Progenitor cell of endocrine pancreas (in vitro differentiated cells): ENCODE results near the gene C15orf62. TPM values are rescaled to one million over a fixed set of nuclear protein-coding genes. Genes with fewer than 3 reads are reported as not detected.

Experiments
- DNase-seq: peaks from one replicate; pipeline ENCODE4 v3.0.0; 2021; ENCODE audit warnings: low spot score; ENCODE audit not compliant: unreplicated experiment
- H3K27ac Mint-ChIP-seq: 2 replicates; pipeline ENCODE4 v1.8.0; 2021; ENCODE audit warnings: mild to moderate bottlenecking, moderate library complexity, mixed read lengths
- H3K27me3 Mint-ChIP-seq: 2 replicates; pipeline ENCODE4 v1.8.0; 2021; ENCODE audit warnings: mixed read lengths
- H3K36me3 Mint-ChIP-seq: 2 replicates; pipeline ENCODE4 v1.8.0; 2022; ENCODE audit warnings: mixed read lengths; ENCODE audit not compliant: insufficient read depth
- H3K4me1 Mint-ChIP-seq: 2 replicates; pipeline ENCODE4 v1.8.0; 2021; ENCODE audit warnings: low read depth, mixed read lengths
- H3K4me3 Mint-ChIP-seq: 2 replicates; pipeline ENCODE4 v1.8.0; 2021; ENCODE audit warnings: low read depth, mild to moderate bottlenecking, moderate library complexity, mixed read lengths
- H3K9me3 Mint-ChIP-seq: 2 replicates; pipeline ENCODE4 v1.8.0; 2021; ENCODE audit warnings: low read depth, mixed read lengths
- CTCF ChIP-seq: fragments of 200-600 bp; sonication (generic); IDR thresholded peaks from one replicate; pipeline ENCODE4 v1.5.0; 2021; ENCODE audit warnings: antibody characterized with exemption, mild to moderate bottlenecking; ENCODE audit not compliant: unreplicated experiment
- total RNA-seq: library from RNA; stranded (reverse); gene quantifications from 2 replicates; pipeline ENCODE4 v1.2.1, GENCODE V29; 2021

Gene C15orf62
- total RNA-seq, 1 donor from 2014 or later, result 1.9 TPM

GRCh38 chr15:40743485-40743901 is 26.3 kb upstream of the C15orf62 start:
- Mint-ChIP-seq H3K4me1 (no peaks in the 10 kb centered on the region), H3K4me3 (no peak overlapping the region), H3K27ac (no peak overlapping the region), H3K9me3 (no peaks in the 10 kb centered on the region), H3K27me3 (no peaks in the 10 kb centered on the region), H3K36me3 (peaks cover 3% of the 10 kb centered on the region)
- TF ChIP-seq CTCF, result no peak
- DNase-seq, result no peak

GRCh38 chr15:40743921-40744814 is 25.6 kb upstream of the C15orf62 start:
- Mint-ChIP-seq H3K4me3 (no peak overlapping the region), H3K27ac (no peak overlapping the region), H3K4me1 (no peaks in the 10 kb centered on the region), H3K9me3 (no peaks in the 10 kb centered on the region), H3K27me3 (no peaks in the 10 kb centered on the region), H3K36me3 (peaks cover 3% of the 10 kb centered on the region)
- TF ChIP-seq CTCF, result peak; percentile 10
- no peak for DNase-seq

- Mint-ChIP-seq H3K9me3 (no peaks in the 10 kb centered on the region), H3K4me3 (no peak overlapping the region), H3K27me3 (no peaks in the 10 kb centered on the region), H3K36me3 (peaks cover 4% of the 10 kb centered on the region), H3K27ac (no peak overlapping the region), H3K4me1 (no peaks in the 10 kb centered on the region)
- no peak for DNase-seq
- no peak for TF ChIP-seq CTCF
Observed at GRCh38 chr15:40744815-40745152, 25.0 kb upstream of the C15orf62 start.

- no peak for TF ChIP-seq CTCF
- no peak overlapping the region for H3K27ac Mint-ChIP-seq
Observed at GRCh38 chr15:40746916-40747418, 22.8 kb upstream of the C15orf62 start.

GRCh38 chr15:40747685-40748631 is 21.8 kb upstream of the C15orf62 start:
- peaks cover 1% of the 10 kb centered on the region for H3K36me3 Mint-ChIP-seq

More at GRCh38 chr15:40746916-40747418, 22.8 kb upstream of the C15orf62 start:
- H3K9me3 Mint-ChIP-seq, result no peaks in the 10 kb centered on the region
- H3K4me3 Mint-ChIP-seq, result no peak overlapping the region
- peaks cover 3% of the 10 kb centered on the region for H3K36me3 Mint-ChIP-seq
- H3K4me1 Mint-ChIP-seq, result no peaks in the 10 kb centered on the region
- no peak for DNase-seq
- H3K27me3 Mint-ChIP-seq, result no peaks in the 10 kb centered on the region

More at GRCh38 chr15:40747685-40748631, 21.8 kb upstream of the C15orf62 start:
- DNase-seq, result no peak
- H3K9me3 Mint-ChIP-seq, result no peaks in the 10 kb centered on the region
- no peak overlapping the region for H3K27ac Mint-ChIP-seq
- no peaks in the 10 kb centered on the region for H3K27me3 Mint-ChIP-seq
- no peaks in the 10 kb centered on the region for H3K4me1 Mint-ChIP-seq
- H3K4me3 Mint-ChIP-seq, result no peak overlapping the region
- TF ChIP-seq CTCF, result no peak
